CD4-positive, alpha-beta T cell treated with Interleukin-17A for 4 hours (primary cell): ENCODE measurements around the gene EPAS1.
"Not testable (repeated sequence)": the region's sequence is repeated elsewhere in the genome, so short reads cannot be mapped to it uniquely, and the experiment has no call there.

Experiments
- DNase-seq: peaks from one replicate; pipeline ENCODE4 v3.0.0-alpha.2; 2020; ENCODE audit warnings: mixed read lengths

EPAS1 gene

GRCh38 chr2:46386763-46387162, 89.6 kb downstream of the EPAS1 start:
- no peak for DNase-seq

DNA sequence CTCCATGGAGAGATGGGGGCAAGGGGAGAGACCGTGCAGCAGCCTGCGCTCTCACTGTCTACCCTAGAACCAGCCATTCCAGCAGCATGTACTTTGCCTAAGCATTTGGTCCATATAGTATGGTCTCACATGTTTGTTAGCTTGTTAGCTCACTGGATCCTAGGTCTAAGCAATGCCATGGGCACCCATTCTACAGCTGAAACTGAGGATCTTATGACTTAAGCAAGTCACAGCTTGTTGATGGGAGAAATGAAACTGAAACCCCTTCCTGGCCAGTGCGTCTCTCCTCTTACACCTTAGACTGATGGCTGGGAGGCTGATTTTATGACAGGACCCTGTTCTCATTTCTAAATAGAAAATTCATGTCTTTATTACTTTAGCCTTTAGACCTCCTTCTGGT, 90.1 kb downstream of the EPAS1 start:
- DNase-seq = no peak

- DNase-seq = no peak
Observed at GRCh38 chr2:46387886-46388515, 90.8 kb downstream of the EPAS1 start.

GRCh38 chr2:46388881-46389280, 91.7 kb downstream of the EPAS1 start:
- DNase-seq = no peak

GRCh38 chr2:46389417-46389916, 92.3 kb downstream of the EPAS1 start:
- DNase-seq = no peak

DNA sequence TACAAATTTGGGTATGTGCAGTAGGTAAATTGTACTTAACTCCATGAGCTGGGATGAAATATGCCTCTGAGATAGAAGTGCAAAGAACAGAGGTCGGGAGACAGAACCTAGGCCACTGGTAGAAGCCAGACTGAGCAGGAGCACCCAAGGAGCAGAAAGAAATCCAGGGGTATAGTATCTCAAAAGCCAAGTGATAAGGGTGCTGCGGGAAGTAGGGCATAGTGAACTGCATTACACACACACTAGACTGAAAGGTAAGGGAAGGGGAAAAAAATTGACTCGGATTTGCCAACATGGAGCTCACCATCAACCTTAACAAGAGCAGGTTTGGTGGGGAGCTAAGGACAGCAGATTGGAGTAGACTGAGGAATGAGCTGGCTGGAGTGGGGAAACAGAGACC, 92.8 kb downstream of the EPAS1 start:
- no peak for DNase-seq

DNA sequence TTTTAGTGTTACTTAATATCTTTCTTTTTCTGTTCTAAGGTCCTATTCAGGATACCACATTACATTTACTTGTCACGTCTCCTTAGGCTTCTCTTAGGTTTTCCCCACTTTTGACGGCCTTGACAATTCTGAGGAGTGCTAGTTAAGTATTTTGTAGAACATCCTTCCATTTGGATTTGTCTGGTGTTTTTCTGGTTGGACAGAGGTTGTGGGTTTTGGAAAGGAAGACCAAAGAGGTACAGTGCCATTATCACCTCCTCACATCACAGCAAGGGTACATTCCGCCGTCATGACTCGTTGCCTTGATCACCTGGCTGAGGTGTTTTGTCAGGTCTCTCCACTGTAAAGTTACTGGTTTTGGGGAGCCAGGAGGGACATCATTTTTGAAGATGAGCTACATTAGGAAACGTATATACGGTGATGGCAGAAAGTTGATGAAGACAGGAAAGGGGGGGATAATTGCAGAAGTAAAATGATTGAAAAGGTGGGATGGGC, 93.7 kb downstream of the EPAS1 start:
- no peak for DNase-seq

- DNase-seq = no peak
Observed at GRCh38 chr2:46392561-46393346, 95.5 kb downstream of the EPAS1 start.

DNA sequence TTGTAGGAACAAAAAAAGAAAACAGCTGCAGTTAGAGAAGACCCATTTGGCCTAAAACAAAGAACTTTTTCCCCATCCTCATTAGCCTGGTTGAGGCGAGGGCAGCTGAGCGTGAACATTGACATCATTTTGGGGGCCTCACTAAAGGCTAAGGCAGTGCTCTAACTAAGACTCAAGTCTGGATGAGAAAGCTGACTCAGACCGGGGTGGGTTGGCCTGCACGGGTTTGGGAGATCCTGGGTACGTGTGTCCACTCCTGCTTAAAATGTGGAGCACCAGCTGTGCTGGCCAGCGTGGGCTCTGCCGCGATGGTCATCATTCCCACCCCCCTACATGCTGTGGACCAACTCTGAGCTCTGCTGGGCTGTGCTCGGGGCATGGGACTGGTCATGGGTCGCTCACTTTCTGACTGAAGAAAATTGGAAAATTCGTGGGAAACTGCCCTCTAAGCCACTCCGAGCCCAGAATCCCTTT, 96.2 kb downstream of the EPAS1 start:
- DNase-seq = no peak

GRCh38 chr2:46393865-46394264, 96.7 kb downstream of the EPAS1 start:
- no peak for DNase-seq

DNA sequence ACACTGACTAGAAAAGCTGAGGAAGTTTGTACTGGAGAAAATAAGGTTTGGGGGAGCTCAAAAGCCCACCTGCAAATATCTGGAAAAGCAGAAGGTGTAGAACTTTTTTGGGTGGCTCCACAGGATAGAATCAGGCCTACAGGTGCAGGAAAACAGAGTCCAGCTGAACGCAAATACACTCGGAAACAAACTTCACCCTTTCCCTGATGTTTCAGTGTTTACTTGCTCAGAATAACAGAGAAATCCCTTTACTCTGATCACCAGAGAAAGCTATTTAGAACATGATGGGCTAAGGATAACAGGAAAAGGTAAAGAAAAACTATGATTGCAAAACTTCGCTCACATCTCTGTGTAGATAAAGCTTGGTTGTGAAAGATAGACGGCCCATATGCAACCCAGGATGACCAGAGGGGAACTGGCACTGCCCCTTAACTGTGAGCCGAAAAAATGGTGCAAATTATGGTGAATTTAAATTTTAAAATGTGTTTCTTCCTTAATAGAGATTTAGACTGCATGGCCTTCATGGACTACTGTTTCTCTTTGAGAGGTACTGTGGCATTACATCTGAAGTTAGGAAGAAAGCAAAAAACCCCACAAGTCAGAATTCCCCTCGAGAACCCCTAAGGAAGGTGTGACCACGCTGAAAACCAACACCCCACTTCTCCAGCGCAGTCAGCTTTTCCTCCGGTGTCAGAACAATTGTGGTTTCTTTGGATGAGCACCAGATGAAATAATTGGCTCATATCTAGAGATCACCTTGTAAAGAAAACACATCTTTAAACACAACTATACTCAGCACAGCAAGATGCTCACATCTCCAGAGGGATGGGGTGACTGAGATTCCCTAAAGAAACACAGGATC, 97.7 kb downstream of the EPAS1 start:
- no peak for DNase-seq

GRCh38 chr2:46395730-46396129, 98.5 kb downstream of the EPAS1 start:
- DNase-seq = not testable (repeated sequence)

GRCh38 chr2:46400016-46400415, 102.8 kb downstream of the EPAS1 start:
- DNase-seq = no peak

DNA sequence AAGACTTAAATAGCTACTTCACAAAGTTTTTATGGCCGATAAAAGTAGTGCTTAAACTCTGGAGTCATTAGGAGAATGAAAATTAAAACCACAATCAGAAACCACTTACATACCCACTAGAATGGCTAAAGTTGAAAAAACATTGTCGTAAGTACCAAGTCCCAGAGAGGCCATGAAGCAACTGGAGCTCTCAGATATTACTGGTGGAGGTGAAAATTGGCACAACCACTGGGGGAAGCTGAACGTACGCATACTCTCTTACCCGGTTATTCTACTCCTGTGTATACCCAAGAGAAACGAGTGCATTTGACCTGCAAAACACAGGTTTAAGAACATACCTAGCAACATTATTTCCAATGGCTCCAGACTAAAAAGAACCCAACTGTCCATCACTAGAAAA, 105.7 kb downstream of the EPAS1 start:
- DNase-seq = no peak

GRCh38 chr2:46404181-46404759, 107.1 kb downstream of the EPAS1 start:
- DNase-seq = no peak

DNA sequence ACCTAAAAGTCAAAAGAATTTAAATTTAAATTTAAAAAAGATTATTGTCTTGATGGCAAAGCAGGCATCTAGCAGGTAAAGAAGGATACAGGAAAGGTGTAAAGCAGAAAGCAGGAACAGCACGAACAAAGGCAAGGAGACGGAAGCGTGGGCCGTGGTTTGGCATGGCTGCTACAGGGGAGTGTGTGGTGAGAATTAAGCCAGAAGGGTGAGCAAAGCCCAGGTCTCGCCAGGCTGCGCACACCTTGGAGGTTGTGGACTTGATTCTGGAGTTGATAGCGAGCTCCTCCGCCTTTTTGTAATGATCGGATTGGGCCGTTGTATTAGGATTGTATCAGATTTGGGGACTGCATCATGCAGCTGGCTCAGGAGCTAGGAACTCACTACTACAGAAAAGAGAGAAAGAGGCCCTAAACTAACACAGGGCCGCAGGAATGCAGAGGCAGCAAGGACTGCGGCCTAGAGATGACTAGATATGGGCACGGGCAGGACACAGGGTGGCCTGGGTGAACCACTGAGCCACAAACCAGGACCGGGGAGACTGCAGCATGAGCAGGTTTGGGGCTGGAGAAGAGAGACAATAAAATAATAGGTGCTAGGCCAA, 110.7 kb downstream of the EPAS1 start:
- DNase-seq = no peak

DNA sequence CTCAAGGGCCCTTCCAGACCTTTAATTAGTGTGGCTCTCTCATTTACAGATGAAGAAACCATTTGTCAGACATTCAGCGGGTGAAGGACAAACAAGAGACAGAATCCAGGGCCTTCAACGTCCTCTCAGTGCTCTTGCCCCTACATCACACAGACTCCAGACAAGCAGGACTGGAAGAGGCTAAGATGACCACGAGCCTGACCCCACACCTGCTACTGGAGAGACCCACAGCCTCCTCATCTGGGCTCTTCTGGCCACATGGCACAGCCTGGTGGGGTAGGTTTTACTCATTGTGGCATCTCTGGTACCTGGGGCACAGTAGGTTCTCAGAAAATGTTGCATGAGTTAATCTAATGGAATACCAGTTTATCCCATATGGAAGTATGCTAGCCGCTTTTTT, 112.5 kb downstream of the EPAS1 start:
- DNase-seq = no peak

- no peak for DNase-seq
Observed at GRCh38 chr2:46410273-46411244, 113.4 kb downstream of the EPAS1 start.

DNA sequence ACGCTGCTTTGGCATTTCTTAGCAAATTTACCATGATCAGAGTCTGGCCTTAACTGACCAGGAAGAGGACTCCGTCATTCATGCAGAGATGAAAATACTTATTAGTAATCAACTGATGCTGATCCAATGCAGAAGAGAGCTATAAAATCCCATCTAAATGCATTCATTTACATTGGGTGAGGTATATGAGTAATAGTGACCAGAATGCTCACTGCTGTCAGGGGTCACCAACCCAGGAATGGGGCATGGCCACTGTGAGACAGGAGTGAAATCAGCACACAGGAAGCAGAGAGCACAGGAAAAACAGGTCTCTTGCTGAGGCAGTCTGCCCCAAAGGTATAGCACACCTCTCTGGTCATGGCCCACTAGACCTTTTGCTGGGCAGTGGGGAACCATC, 114.0 kb downstream of the EPAS1 start:
- no peak for DNase-seq

DNA sequence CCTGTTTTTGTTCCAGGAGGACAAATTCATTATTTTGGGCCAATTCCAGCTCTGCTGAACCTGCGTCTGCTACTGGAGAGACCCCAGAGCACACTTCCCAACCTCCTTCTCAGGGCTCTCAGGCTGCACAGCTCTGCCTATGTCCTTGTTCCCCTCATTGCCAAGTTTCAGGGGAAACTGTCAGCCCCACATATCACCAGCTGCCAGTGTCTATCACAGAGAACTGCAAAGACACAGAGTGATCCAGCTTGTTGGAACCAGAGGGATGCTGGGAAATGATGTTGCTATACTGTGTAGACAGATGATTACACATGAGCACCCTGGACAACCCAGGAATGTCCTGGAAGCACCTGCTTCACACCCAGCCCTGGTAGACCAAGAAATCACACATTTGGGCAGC, 114.8 kb downstream of the EPAS1 start:
- no peak for DNase-seq

GRCh38 chr2:46413111-46413510, 115.9 kb downstream of the EPAS1 start:
- DNase-seq = no peak
